ENCODE results near the gene SMC3.
"Not testable (repeated sequence)": the region's sequence is repeated elsewhere in the genome, so short reads cannot be mapped to it uniquely, and the experiment has no call there.

SMC3 gene

DNA sequence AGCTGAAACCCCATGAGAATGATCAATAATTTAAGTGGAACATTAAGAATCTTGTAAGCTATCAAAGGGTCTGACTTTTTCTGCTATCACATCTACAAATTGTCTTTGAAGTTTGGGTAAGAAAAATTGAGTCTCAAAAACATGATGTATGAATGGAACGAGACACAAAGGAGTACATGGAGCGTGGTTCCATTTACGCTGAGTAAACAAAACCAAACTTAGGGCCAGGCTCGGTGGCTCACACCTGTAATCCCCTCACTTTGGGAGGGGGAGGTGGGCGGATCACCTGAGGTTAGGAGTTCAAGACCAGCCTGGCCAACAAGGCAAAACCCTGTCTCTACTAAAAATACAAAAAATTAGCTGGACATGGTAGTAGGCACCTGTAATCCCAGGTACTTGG lies 24.3 kb downstream of the SMC3 start:
- FAIRE-seq: no peak

DNA sequence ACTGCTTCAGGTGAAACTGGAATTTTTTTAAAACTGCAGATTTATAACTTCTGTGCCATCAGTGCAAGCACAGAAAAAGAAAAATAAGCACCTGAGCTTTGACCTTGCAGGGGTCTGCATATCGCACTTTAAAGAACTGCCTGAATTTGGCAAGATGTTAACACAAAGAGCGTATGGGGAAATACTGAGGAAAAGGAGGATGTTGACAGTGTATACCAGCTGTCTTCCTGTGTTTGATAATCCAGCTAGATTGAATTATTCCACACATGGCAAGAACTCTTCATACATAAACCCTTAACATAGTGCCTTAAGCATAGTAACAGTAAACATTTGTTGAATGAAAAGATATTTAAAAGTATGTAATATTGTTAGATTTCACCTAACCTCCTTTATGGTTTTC lies 30.0 kb downstream of the SMC3 start:
- FAIRE-seq: no peak

DNA sequence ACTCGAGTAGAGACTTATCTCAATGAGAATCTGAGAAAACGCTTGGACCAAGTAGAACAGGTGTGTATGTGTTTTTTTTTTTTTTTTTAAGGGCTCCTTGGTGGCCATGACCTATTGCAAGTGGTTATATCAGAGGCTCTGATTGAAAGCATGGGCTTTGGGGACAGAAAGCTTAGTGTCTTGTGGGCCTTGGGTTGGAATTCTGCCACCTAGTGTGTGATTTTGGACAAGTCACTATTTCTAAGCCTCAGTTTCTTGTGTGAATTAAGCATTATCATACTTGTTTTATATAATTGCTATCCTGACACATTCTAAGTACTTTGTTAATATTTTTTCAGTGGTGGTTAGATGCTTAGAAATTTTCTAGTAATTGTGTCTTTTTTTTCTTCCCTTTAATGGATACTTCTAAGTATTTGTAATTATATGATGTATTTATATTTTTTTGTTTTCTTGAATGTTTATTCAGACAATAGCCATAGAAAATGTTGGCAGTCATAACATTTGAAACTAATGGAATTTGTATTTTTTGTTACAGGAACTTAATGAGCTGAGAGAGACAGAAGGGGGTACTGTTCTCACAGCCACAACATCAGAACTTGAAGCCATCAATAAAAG lies 33.1 kb downstream of the SMC3 start:
- peak; percentile 76 for FAIRE-seq

DNA sequence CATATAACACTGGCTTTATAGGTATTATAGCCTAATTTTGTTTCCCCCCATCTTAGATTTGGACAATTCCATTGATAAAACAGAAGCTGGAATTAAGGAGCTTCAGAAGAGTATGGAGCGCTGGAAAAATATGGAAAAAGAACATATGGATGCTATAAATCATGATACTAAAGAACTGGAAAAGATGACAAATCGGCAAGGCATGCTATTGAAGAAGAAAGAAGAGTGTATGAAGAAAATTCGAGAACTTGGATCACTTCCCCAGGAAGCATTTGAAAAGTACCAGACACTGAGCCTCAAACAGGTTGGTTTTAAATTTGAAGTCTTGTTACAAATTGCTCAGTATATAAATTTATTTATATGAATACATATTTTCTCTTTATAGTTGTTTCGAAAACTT lies 34.1 kb downstream of the SMC3 start:
- no peak for FAIRE-seq

DNA sequence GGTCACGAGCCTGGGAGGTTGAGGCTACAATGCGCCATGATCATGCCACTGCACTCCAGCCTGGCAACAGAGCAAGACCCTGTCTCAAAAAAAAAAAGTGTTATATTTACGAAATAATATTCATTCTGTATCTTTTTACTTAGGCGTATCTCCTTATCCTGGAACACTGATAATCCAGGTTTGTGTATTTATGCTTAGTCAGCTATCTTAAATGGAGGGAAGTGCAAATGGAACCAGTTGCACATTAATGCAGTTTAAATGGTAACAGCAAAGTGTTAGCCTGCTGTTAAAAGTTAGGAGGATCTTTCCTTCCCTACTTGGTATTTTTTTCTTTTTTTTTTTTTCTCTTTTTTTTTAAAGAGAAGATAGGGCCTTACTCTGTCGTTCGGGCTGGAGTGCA lies 40.6 kb downstream of the SMC3 start:
- FAIRE-seq: no peak

DNA sequence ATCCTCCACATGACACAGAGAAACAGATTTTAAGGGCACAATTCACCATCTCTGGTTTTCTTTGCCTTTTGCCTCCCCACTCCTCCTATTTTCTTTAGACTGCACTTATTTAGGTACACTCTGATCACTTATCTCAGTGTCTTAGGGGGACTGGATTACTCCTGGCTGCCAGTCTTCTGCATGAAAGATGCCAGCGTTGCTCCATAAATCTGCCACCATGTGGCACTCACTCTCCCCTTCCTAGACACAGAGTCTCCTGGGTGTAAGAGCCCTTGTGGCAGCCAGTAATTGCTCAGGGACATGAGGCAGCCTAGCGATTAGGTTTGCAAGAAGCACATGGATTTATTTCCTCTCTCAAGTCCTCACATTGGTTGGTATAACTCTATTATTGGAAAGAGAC lies 42.1 kb downstream of the SMC3 start:
- no peak for FAIRE-seq

DNA sequence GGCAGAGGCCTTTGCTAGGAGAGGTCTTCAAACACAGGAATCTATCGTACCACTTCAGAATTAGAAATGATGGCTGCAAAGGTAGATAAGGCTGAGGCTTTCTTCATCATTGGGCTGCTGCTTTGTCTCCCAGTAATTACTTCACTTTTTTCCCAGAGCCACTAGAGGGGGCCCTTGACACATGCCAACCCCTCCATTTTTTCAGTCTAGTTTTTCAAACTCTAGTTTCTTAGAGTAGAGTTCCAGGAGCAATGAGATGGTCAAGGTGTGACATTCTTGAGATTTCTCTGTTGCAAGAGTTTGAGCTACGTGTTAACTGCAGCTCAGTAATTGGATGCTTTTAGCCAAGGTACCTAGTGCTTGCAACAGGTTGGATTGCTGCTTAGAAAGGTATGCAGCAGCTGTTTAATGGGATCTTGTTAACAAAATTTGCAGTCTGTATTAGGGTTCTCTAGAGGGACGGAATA lies 42.8 kb downstream of the SMC3 start:
- FAIRE-seq: peak; percentile 89

DNA sequence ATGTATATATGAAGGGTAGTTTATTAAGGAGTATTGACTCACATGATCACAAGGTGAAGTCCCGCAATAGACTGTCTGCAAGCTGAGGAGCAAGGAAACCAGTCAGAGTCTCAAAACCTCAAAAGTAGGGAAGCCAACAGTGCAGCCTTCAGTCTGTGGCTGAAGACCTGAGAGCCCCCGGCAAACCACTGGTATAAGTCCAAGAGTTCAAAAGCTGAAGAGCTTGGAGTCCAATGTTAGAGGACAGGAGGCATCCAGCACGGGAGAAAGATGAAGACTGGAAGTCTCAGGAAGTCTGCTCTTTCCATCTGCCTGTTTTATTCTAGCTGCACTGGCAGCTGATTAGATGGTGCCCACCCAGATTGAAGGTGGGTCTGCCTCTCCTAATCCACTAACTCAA lies 43.3 kb downstream of the SMC3 start:
- FAIRE-seq: not testable (repeated sequence)

DNA sequence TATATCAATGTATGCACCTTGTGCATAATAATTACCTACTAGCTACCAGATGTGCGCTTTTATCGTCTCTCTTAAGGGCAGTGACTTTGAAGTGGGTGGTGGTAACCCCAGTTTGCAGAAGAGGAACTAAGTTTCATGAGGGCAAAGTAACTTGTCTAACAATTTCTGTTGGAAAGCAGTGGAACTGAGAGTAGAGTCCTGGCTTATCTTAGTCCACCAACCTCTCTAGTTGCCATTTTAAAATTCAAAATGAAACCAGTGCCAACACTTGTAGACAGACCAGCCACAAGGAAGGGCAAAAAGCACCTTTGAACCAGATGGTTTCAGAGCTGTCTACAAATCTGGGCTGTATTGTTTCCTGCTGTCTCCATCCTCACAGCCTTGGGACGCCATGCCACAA lies 44.6 kb downstream of the SMC3 start:
- no peak for FAIRE-seq

DNA sequence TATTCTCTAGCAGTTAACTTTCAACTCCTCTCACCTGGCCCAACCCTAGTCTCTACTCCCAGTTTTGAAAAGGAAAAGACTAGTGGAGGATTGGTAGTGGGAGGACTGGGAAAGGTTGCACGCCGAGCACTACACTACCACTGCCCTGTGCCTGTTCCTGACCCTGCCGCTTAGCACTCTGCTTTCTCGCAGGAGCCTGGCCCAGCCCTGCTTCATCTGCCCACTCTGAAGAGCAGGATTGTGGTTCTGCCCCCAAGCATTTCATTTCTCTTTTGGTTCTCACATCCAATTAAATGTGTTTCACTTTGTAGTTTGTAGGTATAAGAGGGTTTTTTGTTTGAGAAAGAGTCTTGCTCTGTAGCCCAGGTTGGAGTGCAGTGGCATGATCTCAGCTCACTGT lies 45.1 kb downstream of the SMC3 start:
- FAIRE-seq: no peak

DNA sequence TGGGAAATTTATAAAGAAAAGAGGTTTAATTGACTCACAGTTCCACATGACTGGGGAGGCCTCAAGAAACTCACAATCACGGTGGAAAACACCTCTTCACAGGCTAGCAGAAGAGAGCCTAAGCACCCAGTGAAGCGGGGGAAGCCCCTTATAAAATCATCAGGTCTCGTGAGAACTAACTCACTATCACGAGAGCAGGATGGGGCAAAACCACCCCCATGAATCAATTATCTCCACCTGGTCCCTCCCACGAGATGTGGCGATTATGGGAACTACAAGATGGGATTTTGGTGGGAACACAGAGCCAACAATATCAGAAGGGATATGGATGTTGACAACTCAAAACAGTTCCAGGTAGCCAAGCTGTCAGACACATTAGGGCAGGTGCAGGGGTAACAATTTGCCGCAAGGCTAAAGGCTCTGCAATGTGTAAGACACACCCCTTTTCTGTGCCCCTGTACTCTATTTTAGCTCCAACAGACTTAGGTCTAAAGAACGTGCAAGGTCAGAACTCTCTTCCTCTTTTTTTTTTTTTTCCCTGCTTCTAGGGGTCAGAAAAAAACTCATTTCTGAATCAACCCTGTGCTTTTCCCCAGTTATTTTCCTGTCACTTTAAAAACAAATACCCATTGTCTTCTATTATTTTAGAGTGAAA lies 46.0 kb downstream of the SMC3 start:
- no peak for FAIRE-seq

DNA sequence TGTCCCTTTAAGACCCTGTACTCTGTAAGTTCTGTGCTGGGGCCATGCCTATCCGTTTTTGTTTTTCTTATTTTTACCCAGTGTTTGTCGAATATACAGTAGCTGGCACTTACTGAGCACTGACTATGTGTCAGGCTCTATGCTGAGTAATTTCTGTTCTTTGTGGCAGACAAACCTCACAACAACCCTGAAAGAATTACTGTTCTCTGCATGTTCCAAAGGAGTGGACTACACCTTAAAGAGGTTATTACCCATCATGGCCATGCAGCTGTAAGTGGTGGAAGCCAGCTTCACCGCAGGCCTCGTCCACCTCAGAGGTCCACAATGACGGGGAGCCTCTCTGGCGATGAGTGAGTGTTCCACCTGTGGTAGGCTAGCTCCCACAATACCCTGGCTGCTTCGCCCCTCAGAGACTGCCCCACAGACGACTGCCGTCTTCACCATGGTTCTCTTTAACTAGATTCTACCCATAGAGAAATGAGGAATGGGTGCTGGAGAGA lies 46.6 kb downstream of the SMC3 start:
- FAIRE-seq: no peak

DNA sequence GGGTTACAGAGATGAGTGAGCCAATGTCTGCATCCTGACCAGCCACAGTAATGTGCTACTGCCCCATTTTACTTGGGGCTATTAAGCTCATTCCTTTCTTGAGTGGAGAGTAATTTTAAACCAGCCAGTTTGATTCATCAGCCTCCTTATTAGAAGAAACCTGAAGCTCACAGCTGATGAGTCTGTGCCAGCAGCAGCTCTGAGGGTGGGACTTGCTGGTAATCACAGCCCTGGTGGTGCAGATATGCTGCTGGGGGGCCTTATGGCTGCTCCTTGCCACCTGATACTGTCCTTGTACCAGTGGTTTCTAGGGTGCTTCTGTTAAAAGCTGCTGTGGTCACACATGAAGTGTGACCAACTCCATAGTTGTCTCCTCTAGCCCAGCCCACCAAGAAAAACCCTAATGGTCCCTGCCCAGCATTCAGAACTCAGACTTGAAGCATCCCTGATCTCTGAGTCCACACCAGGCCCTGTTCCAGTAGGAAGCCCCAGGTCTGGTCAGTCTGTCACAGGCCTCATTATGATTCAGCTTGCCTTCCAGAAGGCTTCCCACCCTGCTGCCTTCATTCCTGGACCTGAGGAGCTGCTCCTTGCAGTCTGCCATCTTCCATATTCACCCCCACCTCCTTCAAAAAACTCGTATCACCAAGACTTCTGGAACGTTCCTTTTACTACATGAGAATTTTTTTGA lies 47.7 kb downstream of the SMC3 start:
- FAIRE-seq: no peak

DNA sequence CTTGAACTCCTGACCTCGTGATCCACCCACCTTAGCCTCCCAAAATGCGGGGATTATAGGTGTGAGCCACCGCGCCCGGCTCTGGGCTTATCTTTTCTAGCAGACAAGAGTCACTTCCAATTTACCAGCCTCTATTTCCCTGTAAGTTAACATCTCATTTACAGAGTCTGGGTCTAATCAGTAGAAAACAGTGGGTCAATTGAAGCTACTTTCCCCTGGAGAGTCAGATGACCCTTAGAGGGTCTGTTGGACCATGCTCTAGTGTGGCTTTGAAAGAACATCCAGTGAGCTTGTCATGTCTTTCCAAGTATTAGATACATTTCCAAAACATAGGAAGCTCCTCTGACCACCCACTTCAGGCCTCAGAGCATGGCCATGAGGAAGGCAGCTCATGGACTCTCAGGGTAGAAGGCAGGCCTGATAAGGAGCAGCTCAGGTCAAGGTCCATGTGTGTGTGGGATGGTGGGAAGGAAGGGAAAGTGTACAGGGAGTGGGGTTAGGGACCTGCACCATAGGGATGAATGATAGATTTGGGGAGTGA lies 49.1 kb downstream of the SMC3 start:
- no peak for FAIRE-seq

DNA sequence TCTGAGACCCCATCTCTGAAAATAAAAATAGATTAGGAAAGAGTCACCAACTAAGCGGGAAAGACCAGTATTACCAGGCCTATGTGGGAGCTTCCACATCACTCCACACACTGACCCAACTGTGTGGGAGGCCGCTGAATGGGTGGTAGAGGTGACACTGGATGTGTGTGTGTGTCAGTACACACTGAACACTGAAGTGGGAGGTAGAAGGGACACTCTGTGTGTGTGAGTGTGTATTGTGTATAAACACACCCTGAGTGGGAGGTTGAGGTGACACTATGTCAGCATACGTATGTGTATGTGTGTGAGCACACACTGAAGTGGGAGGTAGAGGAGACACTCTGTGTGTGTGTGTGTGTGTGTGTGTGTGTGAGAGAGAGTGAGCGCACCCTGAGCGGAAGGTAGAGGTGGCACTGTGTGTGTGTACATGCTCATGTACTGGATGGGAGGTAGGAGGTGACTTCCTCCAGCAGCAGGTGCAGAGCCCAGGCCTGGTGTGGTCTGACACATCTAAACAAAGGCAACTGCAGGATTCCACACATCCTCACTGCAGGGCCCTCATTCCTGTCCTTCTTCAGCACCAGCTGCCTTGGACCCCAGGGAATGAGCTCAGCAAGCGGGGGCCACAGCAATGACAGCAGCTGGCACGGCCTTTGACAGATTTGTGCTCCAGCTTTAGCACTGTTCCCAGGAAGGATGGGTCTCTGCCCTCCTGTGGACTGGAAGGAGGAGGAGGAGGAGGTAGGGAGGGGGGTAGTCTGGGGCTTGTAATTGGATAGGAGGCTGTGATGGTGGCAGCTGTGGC lies 50.1 kb downstream of the SMC3 start:
- no peak for FAIRE-seq

DNA sequence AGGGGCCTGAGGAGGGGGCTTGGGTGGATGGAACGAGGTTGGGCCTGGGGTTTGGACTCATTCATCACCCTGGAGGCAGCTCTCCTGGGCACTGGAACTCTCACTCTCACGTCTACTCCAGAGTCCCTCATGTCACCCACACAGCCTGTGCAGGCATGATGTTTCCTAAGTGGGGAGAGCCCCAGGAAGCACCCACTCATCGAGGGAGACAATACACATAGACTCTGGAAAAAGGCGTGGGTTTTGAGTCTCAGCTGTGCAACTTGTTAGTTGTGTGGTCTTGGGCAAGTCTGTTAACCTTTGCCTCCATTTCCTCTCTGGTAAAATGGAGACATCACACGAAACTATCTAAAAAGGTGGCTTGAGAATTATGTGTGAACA lies 50.7 kb downstream of the SMC3 start:
- FAIRE-seq: no peak

DNA sequence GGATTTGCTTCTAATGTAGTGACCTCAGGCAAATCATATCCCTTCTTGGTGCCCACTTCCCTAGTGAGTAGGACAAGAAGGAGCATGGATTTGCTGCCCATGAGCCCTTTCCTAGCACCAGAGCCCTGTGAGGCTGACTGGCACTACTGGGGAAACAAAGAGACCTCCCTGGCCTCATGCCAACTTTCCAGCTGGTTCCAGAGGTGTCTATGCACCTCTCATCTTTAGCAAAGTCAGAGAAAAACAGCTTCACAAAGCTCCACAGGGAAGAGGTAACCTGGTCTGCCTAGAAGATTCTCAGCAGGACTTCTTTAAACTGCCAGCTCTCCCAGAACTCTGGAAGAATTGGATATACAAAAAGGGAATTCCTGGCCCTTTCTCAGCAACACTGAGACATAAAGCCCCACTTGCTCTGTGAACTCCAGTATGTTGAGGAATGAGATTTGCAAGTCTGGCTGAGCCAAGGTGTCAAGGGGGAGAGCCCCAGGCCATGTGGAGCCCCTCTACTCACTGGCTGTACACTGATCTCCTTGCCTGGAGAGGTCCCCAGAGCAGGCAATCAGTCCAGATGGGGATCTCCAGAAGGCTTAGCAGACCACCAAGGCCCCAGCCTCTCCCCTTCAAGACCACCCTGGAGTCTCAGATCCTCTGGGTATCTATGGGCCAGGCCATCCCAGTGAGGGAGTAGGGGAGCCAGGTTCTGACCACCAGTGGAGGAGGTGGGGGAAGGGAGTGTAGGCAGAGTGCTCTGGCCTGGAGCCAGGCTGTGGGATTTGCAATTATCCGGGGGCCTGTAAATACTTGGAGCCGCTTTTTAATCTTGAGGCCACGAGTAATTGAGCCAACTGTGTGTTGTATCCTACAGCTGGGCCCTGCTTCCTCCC lies 52.3 kb downstream of the SMC3 start:
- no peak for FAIRE-seq

DNA sequence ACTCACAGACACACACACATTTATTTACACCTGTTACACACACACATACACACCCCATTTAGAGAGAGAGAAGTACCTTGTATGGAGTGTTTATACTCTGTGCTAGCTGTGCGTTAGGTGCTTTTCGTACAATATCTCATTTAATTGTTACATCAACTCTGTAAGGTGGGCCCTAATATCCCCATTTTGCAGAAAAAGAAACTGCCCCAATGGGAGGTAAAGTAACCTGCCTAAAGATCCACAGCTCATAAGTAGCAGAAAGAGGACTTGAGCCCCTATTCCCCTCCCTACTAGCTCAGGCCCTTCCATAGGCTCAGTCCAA lies 52.9 kb downstream of the SMC3 start:
- FAIRE-seq: no peak

DNA sequence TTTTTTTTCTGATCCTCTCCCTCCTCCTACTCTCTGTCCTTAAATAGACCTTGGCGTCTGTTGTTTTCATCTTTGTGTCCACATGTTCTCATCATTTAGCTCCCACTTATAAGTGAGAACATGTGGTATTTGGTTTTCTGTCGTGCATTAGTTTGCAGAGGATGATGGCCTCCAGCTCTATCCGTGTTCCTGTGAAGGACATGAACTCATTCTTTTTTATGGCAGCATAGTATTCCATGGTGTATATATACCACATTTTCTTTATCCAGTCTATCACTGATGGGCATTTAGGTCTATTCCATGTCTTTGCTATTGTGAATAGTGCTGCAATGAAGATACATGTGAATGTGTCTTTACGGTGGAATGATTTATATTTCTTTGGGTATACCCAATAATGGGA lies 55.8 kb downstream of the SMC3 start:
- not testable (repeated sequence) for FAIRE-seq

DNA sequence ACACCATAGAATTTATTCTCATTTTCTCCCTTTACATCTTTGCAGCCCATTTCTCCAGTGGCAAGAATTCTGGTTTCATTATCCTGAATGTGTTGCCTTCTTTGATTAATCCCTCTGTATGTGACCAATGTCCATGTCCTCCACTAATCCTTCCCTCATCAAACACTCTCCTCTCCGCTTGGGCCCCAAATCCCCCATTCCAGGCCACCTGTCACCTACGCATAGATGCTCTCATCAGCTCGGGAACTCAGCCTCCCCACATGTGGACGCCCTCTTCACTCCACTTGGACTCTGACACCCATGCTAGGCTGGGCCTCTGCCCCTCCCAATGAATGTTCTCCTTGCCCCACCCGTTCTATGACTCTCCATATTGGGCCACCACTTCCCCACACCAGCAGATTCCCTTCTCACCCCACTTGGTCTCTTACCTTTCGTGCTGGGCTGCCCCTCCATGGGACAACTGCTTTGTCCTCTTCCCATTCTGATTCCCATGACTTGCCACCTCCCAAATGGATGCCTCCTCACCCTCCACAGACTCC lies 57.9 kb downstream of the SMC3 start:
- no peak for FAIRE-seq

DNA sequence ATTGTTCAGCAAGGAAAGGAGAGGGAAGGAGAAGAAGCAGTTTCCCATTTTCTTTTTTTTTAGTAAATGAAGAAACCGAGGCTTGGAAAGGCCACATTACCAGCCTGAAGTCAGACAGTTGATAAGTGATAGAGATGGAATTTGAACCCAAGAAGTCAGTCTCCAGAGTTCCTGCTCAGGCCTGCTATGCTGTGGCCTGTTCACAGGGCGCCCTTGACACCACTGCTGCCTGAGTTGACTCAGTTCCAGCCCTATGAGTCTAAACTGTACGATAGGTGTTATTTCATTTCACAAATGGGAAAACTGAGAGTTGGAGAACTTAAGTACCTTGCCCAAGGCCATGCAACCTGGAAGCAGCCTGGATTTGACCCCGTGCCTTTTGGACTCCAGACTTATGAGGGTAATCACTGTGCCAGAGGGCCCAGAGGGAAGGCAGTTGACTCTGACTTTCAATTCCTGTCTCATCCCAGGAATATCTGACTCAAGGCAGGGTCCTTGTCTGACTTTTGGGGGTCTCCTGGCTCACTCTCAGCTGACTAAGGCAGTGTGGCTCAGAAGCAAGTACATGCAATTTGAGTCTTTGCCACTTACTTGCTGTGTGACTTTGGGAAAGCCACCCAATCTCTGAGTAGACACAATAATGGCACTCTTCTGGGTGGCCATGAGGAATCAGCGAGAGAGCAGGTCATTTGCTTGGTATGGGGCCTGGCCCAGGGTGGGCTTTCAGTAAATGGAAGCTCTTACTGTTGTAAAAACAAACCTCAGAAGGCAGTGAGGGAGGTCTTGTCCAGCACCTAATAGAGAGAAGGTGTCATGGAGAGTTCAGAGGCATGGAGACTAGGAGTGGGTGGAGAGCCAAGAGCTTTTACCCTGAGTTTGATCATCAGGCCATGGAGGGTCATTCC lies 58.7 kb downstream of the SMC3 start:
- no peak for FAIRE-seq

All from A204.1 (cell line).